Brain microvascular endothelial cell (primary cell): Measurements from ENCODE around the gene FAM163A.

ENCODE experiments used
- DNase-seq: peaks from one replicate; pipeline ENCODE4 v3.0.0-alpha.2; 2020
- H3K27ac ChIP-seq: fragments of 250-450 bp; sonication (Bioruptor Pico); 2 replicates; pipeline ENCODE4 v1.5.1; 2020; ENCODE audit warnings: mild to moderate bottlenecking, moderate library complexity
- H3K27me3 ChIP-seq: fragments of 250-450 bp; sonication (Bioruptor Pico); replicated peaks from 2 replicates; pipeline ENCODE4 v1.5.1; 2020; ENCODE audit warnings: mild to moderate bottlenecking
- H3K36me3 ChIP-seq: fragments of 250-450 bp; sonication (Bioruptor Pico); replicated peaks from 2 replicates; pipeline ENCODE4 v1.5.1; 2020; ENCODE audit warnings: mild to moderate bottlenecking
- H3K4me3 ChIP-seq: 2 replicates; pipeline ENCODE4 v1.5.1; 2011; ENCODE audit warnings: low read depth, mild to moderate bottlenecking, control low read depth, low read length, moderate library complexity
- CTCF ChIP-seq: IDR thresholded peaks from 2 replicates; pipeline ENCODE4 v1.5.1; 2011; ENCODE audit warnings: low read depth, mild to moderate bottlenecking, moderate library complexity, low read length, control low read depth, inconsistent platforms; ENCODE audit errors: missing control alignments
- in situ Hi-C: cut with HindIII; loops from 2 replicates; pipeline ENCODE4 v1.10.0; 2017; ENCODE audit warnings: low sequenced_read_pairs, low pct_ligation_motif_present

Gene FAM163A

GRCh38 chr1:179754041-179754624 is 11.0 kb downstream of the FAM163A start:
- in situ Hi-C loops: no loop called here
- H3K36me3 ChIP-seq: no peaks in the 10 kb centered on the region
- H3K27me3 ChIP-seq: peaks cover 1% of the 10 kb centered on the region
- H3K27ac ChIP-seq: no peak overlapping the region
- no peak overlapping the region for H3K4me3 ChIP-seq
- no peak for TF ChIP-seq CTCF
- DNase-seq: peak; percentile 60

GRCh38 chr1:179757933-179758332 is 14.8 kb downstream of the FAM163A start:
- in situ Hi-C loops: no loop called here
- Histone ChIP-seq H3K36me3 (no peaks in the 10 kb centered on the region), H3K27ac (no peak overlapping the region), H3K27me3 (peaks cover 13% of the 10 kb centered on the region), H3K4me3 (no peak overlapping the region)
- no peak for TF ChIP-seq CTCF
- DNase-seq: no peak

- Histone ChIP-seq H3K4me3 (no peak overlapping the region), H3K36me3 (no peaks in the 10 kb centered on the region), H3K27ac (no peak overlapping the region), H3K27me3 (peaks cover 13% of the 10 kb centered on the region)
- in situ Hi-C loops: no loop called here
- TF ChIP-seq CTCF: no peak
- DNase-seq: no peak
These were observed 17.4 kb downstream of the FAM163A start for GRCh38 chr1:179760521-179760920.

- no peak overlapping the region for H3K4me3 ChIP-seq
- H3K27me3 ChIP-seq: peaks cover 13% of the 10 kb centered on the region
- TF ChIP-seq CTCF: no peak
- H3K27ac ChIP-seq: no peak overlapping the region
- no peaks in the 10 kb centered on the region for H3K36me3 ChIP-seq
- in situ Hi-C loops: no loop called here
- DNase-seq: no peak
These were observed 18.2 kb downstream of the FAM163A start for GRCh38 chr1:179761296-179761695.

GRCh38 chr1:179761846-179762640 is 19.0 kb downstream of the FAM163A start:
- no peak for TF ChIP-seq CTCF
- Histone ChIP-seq H3K27me3 (peaks cover 13% of the 10 kb centered on the region), H3K36me3 (no peaks in the 10 kb centered on the region), H3K27ac (no peak overlapping the region), H3K4me3 (no peak overlapping the region)
- no peak for DNase-seq
- in situ Hi-C loops: no loop called here
